GM20000 (cell line): Measurements from ENCODE around the gene KCNK10.

ENCODE experiments used
- DNase-seq: peaks from one replicate; pipeline ENCODE4 v3.0.0; 2012; ENCODE audit warnings: low spot score
- CTCF ChIP-seq: IDR thresholded peaks from 2 replicates; pipeline ENCODE4 v1.5.1; 2012; ENCODE audit warnings: mild to moderate bottlenecking, control low read depth; ENCODE audit errors: extremely low read depth, missing control alignments

Gene KCNK10

GRCh38 chr14:88154321-88154720 lies 168.7 kb downstream of the KCNK10 start:
- TF ChIP-seq CTCF, result no peak
- no peak for DNase-seq

GRCh38 chr14:88146881-88147649 lies 176.0 kb downstream of the KCNK10 start:
- DNase-seq, result no peak
- TF ChIP-seq CTCF, result no peak

GRCh38 chr14:88143810-88144209 lies 179.3 kb downstream of the KCNK10 start:
- no peak for DNase-seq
- TF ChIP-seq CTCF, result no peak

GRCh38 chr14:88142997-88143396 lies 180.1 kb downstream of the KCNK10 start:
- no peak for TF ChIP-seq CTCF
- DNase-seq, result no peak

- no peak for DNase-seq
- no peak for TF ChIP-seq CTCF
These were observed 182.2 kb downstream of the KCNK10 start for GRCh38 chr14:88140874-88141273.

- no peak for DNase-seq
- no peak for TF ChIP-seq CTCF
These were observed 185.7 kb downstream of the KCNK10 start for GRCh38 chr14:88137327-88137726.
